ENCODE data around the gene MSX1. TPM values are rescaled to one million over a fixed set of nuclear protein-coding genes. Genes with fewer than 3 reads are reported as not detected.

MSX1 gene
- total and polyA plus RNA-seq, 2 of the 13 experiments (the other 11 are each of a cell fraction or from before 2014, with no cell fraction given), result 12.1 to 14.9 TPM

DNA sequence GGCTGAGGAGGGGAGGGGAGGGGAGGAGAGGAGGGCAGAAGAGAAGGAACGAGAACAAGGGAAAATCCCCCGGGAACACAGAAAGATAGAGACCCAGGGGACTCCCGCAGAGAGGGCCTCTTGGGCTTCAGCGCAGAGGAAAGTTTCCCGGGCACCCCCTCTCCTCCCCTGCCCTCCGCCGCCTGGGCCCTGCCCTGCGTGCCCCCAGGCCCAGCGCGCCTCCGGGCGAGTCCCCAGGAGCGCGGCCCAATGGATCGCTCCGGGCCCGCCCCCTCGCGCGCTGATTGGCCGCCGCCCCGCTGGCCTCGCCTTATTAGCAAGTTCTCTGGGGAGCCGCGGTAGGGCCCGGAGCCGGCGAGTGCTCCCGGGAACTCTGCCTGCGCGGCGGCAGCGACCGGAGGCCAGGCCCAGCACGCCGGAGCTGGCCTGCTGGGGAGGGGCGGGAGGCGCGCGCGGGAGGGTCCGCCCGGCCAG lies at the start of gene MSX1 (continued):
- TF ChIP-seq, protein P1, sequence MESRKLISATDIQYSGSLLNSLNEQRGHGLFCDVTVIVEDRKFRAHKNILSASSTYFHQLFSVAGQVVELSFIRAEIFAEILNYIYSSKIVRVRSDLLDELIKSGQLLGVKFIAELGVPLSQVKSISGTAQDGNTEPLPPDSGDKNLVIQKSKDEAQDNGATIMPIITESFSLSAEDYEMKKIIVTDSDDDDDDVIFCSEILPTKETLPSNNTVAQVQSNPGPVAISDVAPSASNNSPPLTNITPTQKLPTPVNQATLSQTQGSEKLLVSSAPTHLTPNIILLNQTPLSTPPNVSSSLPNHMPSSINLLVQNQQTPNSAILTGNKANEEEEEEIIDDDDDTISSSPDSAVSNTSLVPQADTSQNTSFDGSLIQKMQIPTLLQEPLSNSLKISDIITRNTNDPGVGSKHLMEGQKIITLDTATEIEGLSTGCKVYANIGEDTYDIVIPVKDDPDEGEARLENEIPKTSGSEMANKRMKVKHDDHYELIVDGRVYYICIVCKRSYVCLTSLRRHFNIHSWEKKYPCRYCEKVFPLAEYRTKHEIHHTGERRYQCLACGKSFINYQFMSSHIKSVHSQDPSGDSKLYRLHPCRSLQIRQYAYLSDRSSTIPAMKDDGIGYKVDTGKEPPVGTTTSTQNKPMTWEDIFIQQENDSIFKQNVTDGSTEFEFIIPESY (CRISPR knock-in tag; IDR thresholded peaks at IDR 0.05), result no peak
- TF ChIP-seq PLRG1 (conservative IDR thresholded peaks at IDR 0.05) (no peak), ZNF292 (CRISPR knock-in tag; IDR thresholded peaks at IDR 0.05; ENCODE audit: borderline replicate concordance, low read depth) (no peak), SCMH1 (CRISPR knock-in tag; IDR thresholded peaks at IDR 0.05; ENCODE audit: borderline replicate concordance) (no peak), ZNF564 (CRISPR knock-in tag; IDR thresholded peaks at IDR 0.05) (no peak), SRY (CRISPR knock-in tag; IDR thresholded peaks at IDR 0.05) (peak; percentile 38; the same call in 1 of the 2 replicates), ZNF850 (CRISPR knock-in tag; conservative IDR thresholded peaks at IDR 0.05) (no peak), ZSCAN25 (CRISPR knock-in tag; IDR thresholded peaks at IDR 0.05) (peak; percentile 82), ZBTB3 (CRISPR knock-in tag; IDR thresholded peaks at IDR 0.05; ENCODE audit: borderline replicate concordance, low read depth) (no peak), ZNF598 (CRISPR knock-in tag; IDR thresholded peaks at IDR 0.05; ENCODE audit: borderline replicate concordance) (no peak), HMGA1 (CRISPR knock-in tag; conservative IDR thresholded peaks at IDR 0.05) (no peak), SRF (IDR thresholded peaks at IDR 0.05; ENCODE audit: low read depth, low read length) (peak; percentile 59; the same call in 1 of the 2 replicates), TBX3 (IDR thresholded peaks at IDR 0.05; ENCODE audit: borderline replicate concordance) (no peak), ATF7-NPFF (CRISPR knock-in tag; IDR thresholded peaks at IDR 0.05; ENCODE audit: low read depth) (peak; percentile 70), PTBP1 (IDR thresholded peaks at IDR 0.05; ENCODE audit: low read depth, low read length, poor library complexity, severe bottlenecking) (no peak), MTF2 (CRISPR knock-in tag; IDR thresholded peaks at IDR 0.05; ENCODE audit: borderline replicate concordance) (no peak), ZHX1 (CRISPR knock-in tag; IDR thresholded peaks at IDR 0.05; ENCODE audit: low read depth) (no peak), CREB1 (IDR thresholded peaks at IDR 0.05) (no peak), CREB1 (CRISPR knock-in tag; IDR thresholded peaks at IDR 0.05) (no peak)
- TF ChIP-seq, protein P2, sequence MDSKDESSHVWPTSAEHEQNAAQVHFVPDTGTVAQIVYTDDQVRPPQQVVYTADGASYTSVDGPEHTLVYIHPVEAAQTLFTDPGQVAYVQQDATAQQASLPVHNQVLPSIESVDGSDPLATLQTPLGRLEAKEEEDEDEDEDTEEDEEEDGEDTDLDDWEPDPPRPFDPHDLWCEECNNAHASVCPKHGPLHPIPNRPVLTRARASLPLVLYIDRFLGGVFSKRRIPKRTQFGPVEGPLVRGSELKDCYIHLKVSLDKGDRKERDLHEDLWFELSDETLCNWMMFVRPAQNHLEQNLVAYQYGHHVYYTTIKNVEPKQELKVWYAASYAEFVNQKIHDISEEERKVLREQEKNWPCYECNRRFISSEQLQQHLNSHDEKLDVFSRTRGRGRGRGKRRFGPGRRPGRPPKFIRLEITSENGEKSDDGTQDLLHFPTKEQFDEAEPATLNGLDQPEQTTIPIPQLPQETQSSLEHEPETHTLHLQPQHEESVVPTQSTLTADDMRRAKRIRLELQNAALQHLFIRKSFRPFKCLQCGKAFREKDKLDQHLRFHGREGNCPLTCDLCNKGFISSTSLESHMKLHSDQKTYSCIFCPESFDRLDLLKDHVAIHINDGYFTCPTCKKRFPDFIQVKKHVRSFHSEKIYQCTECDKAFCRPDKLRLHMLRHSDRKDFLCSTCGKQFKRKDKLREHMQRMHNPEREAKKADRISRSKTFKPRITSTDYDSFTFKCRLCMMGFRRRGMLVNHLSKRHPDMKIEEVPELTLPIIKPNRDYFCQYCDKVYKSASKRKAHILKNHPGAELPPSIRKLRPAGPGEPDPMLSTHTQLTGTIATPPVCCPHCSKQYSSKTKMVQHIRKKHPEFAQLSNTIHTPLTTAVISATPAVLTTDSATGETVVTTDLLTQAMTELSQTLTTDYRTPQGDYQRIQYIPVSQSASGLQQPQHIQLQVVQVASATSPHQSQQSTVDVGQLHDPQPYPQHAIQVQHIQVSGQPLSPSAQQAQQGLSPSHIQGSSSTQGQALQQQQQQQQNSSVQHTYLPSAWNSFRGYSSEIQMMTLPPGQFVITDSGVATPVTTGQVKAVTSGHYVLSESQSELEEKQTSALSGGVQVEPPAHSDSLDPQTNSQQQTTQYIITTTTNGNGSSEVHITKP (CRISPR knock-in tag; IDR thresholded peaks at IDR 0.05; ENCODE audit: low read depth), result peak; percentile 95
- TF ChIP-seq, protein P3, sequence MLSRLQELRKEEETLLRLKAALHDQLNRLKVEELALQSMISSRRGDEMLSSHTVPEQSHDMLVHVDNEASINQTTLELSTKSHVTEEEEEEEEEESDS (CRISPR knock-in tag; IDR thresholded peaks at IDR 0.05; ENCODE audit: borderline replicate concordance), result no peak
- TF ChIP-seq, protein P4, sequence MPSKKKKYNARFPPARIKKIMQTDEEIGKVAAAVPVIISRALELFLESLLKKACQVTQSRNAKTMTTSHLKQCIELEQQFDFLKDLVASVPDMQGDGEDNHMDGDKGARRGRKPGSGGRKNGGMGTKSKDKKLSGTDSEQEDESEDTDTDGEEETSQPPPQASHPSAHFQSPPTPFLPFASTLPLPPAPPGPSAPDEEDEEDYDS (CRISPR knock-in tag; IDR thresholded peaks at IDR 0.05), result peak; percentile 98
